Upper lobe of right lung (tissue), 1 donor: ENCODE results near the gene KRTAP10-12. TPM values are rescaled to one million over a fixed set of nuclear protein-coding genes. Genes with fewer than 3 reads are reported as not detected.

Experiments used
- ATAC-seq: fragments of 200-7000 bp; cut with Tn5 transposase; one replicate; pipeline ENCODE4 v1.9.1; 2020; ENCODE audit warnings: mild to moderate bottlenecking, moderate library complexity
- DNase-seq: peaks from one replicate; pipeline ENCODE4 v3.0.0-alpha.2; 2020
- H3K27ac ChIP-seq: fragments of 200-600 bp; one replicate; pipeline ENCODE4 v1.8.0; 2022
- H3K27me3 ChIP-seq: fragments of 200-600 bp; one replicate; pipeline ENCODE4 v1.8.0; 2022; ENCODE audit warnings: mild to moderate bottlenecking
- H3K36me3 ChIP-seq: fragments of 200-600 bp; one replicate; pipeline ENCODE4 v1.8.0; 2022
- H3K4me1 ChIP-seq: fragments of 200-600 bp; one replicate; pipeline ENCODE4 v1.8.0; 2022
- H3K4me3 ChIP-seq: fragments of 200-600 bp; one replicate; pipeline ENCODE4 v1.8.0; 2022; ENCODE audit warnings: mild to moderate bottlenecking
- H3K9me3 ChIP-seq: fragments of 200-600 bp; one replicate; pipeline ENCODE4 v1.8.0; 2022
- intact Hi-C: fragments of 100-400 bp; cut with DNase I; formaldehyde crosslinking; loops from one replicate; pipeline ENCODE4 v1.11.0; 2022
- total RNA-seq: library from RNA; stranded (reverse); fragmentation: NEBNext Ultra II Directional; extraction: Animal tissue kit (Norgen Biotek cat#: 25700); gene quantifications from one replicate; pipeline ENCODE4 v1.2.1, GENCODE V29; 2021
- TF ChIP-seq, protein P1 (sequence below): fragments of 200-600 bp; IDR thresholded peaks from one replicate; pipeline ENCODE4 v1.8.0; 2022; ENCODE audit warnings: antibody characterized with exemption
- donor health status: DM: no; HTN: yes; CAD: no; lungs with severe emphysema.

Gene KRTAP10-12
- total RNA-seq, 1 donor from 2014 or later: not detected

DNA sequence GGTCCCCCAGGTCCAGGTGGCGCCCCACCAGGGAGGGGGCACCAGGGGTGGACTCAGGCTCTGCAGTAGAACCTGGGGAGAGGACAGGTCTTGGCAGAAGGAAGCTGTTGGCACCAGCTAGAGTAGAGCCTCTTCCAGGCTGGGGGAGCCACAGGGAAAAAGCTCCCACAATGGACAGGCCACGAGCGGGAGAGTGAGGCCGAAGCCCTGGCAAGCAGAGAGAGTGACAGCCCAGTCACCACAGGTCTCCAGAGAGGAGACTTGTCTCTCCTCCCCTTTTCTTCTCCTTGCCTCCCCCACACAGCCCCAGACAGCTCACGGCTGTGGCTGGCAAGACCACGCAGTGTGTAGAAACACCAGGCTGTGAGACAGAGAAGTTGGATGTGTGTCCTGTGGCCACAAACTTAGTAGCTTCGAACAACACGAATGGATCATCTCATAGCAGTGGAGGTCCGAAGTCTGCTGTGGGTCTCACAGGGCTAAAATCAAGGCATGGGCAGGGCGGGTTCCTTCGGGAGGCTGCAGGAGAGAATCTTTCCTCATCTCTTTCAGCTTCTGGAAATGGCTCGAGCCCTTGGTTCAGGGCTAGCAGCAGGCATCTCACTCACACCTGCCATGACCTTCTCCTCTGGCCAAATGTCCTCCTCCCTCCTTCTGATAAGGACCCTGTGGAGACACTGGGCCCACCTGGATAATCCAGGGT, 45.8 kb upstream of the KRTAP10-12 start:
- no peak for DNase-seq
- intact Hi-C loops: no loop called here
- H3K4me3 ChIP-seq: no peak overlapping the region
- no peaks in the 10 kb centered on the region for H3K36me3 ChIP-seq
- TF ChIP-seq, protein P1, sequence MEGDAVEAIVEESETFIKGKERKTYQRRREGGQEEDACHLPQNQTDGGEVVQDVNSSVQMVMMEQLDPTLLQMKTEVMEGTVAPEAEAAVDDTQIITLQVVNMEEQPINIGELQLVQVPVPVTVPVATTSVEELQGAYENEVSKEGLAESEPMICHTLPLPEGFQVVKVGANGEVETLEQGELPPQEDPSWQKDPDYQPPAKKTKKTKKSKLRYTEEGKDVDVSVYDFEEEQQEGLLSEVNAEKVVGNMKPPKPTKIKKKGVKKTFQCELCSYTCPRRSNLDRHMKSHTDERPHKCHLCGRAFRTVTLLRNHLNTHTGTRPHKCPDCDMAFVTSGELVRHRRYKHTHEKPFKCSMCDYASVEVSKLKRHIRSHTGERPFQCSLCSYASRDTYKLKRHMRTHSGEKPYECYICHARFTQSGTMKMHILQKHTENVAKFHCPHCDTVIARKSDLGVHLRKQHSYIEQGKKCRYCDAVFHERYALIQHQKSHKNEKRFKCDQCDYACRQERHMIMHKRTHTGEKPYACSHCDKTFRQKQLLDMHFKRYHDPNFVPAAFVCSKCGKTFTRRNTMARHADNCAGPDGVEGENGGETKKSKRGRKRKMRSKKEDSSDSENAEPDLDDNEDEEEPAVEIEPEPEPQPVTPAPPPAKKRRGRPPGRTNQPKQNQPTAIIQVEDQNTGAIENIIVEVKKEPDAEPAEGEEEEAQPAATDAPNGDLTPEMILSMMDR: no peak
- H3K9me3 ChIP-seq: peaks cover 2% of the 10 kb centered on the region
- H3K4me1 ChIP-seq: no peaks in the 10 kb centered on the region
- no peak overlapping the region for H3K27ac ChIP-seq
- ATAC-seq: no peak
- no peaks in the 10 kb centered on the region for H3K27me3 ChIP-seq

DNA sequence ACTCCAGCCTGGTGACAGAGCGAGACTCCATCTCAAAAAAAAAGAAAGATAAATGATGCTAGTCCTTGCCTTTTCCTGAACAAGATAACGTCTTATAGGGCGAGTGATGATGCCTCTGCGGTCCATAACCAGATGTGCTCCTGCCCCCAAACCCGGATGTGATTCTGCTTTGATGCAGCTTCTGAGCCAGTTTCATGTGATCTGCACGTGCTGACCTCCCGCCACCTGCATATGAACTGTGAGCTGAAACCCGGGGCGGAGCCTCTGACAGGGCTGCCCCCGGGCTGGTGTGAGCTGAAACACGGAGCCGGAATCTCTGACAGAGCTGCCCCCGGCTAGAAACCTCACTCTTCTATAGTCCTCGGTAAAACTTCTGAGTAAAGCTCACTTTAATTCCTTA, 43.8 kb upstream of the KRTAP10-12 start:
- Histone ChIP-seq H3K36me3 (no peaks in the 10 kb centered on the region), H3K4me1 (no peaks in the 10 kb centered on the region), H3K4me3 (no peak overlapping the region), H3K27ac (no peak overlapping the region), H3K27me3 (no peaks in the 10 kb centered on the region), H3K9me3 (peaks cover 5% of the 10 kb centered on the region)
- no peak for DNase-seq
- intact Hi-C loops: no loop called here
- TF ChIP-seq, protein P1: no peak
- ATAC-seq: no peak

DNA sequence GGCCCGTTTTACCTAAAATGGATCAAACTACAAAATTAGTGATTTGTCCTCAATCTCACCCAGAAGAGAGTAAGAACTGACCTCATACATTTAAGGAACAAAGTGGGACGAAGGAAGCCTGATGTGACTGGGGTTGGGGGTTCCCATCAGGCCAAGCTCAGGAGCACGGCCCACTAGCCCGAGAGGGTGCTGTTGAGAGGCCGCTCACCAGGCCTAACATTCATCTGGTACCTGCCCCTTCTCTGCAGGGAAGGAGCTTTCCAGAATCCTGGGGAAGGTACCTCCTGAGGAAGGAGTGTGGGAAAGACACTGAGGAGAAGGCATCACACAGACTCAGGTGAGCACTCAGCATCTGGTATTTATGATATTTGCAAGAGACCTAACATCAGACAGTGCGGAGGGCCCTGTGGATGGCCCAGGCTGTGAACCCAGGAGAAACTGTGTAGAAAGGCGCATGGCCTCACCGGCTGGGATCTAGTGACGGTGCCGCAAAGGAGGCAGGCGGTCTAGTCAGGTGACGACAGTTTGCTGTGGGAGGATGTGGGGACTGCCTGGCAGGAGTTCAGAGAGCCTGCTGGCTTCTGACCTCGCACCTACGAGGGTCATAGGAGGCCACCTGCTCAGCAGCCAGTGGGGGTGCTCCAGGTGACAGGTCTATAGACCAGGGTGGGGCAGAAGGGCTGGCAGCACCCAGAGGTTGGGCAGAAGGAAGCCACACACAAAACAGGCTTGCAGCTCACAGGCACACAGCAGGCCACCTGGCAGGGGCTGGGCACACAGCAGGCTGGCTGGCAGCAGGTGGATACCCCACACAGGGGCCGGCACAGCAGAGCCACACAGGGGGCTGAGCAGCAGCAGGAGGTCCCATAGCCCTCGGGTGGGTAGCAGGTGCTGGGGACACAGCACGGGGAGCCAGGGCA, 43.1 kb upstream of the KRTAP10-12 start:
- TF ChIP-seq, protein P1: no peak
- H3K27ac ChIP-seq: no peak overlapping the region
- H3K36me3 ChIP-seq: no peaks in the 10 kb centered on the region
- DNase-seq (no peak), ATAC-seq (no peak)
- no peak overlapping the region for H3K4me3 ChIP-seq
- intact Hi-C loops: no loop called here
- peaks cover 5% of the 10 kb centered on the region for H3K9me3 ChIP-seq
- H3K4me1 ChIP-seq: no peaks in the 10 kb centered on the region
- no peaks in the 10 kb centered on the region for H3K27me3 ChIP-seq

DNA sequence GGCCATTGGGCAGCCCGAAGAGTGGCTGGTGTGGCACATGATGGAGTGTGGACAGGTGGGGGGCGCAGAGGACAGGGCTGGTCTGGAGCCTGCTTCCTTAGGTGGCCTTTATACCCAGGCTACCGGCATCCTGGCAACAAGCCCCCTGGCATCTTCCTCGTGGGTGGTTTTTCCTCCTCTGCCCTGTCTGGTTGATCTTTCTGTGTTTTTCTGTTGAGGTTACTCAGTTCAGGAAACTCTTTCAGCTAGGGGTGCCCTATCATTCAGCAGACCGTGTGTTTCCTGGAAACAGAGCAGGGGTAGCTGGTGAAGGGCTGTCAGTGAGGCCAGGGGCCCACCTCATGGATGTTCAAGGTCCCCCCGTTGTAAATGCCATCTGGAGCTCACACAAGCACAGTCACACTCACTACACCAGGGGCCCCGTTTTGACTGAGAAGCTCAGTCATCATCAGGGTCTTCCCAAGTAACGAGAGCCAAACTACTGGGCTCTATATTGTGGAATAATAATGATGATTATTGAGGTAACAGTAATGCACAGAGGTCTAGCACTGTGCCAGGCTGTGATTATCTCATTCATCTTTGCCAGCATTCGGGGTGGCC, 42.3 kb upstream of the KRTAP10-12 start, which contains the start of gene KRTAP12-4:
KRTAP12-4 (minus strand) TSS at position 84 of the 600 bp plus-strand sequence; CDS start at position 39, 45 bp downstream.
- H3K4me3 ChIP-seq: no peak within 1 kb of the TSS
- H3K9me3 ChIP-seq: peaks cover 5% of the 10 kb centered on the region
- TF ChIP-seq, protein P1: no peak
- no peaks in the 10 kb centered on the region for H3K36me3 ChIP-seq
- H3K27me3 ChIP-seq: no peaks in the 10 kb centered on the region
- H3K27ac ChIP-seq: no peak within 1 kb of the TSS
- DNase-seq (no peak), ATAC-seq (no peak)
- no peaks in the 10 kb centered on the region for H3K4me1 ChIP-seq
- intact Hi-C loops: no loop called here

DNA sequence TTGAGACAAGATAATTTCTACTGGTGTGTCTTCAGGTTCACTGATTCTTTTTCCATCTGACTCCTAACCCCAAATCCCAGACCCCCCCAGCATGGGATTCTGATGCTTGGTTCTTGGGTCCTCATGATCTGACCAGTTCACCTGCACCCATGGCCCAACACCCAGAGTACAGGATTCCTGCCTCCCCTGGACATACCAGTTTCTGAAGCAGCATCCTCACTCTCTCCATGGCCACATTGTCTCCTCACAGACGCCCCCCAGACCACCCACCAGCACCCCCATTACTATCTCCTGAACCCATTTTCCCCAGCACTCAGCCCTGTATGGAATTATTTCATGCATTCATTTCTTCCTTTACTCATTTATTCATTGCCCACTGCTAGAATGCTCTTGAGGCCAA, 40.1 kb upstream of the KRTAP10-12 start:
- no peak for DNase-seq
- intact Hi-C loops: no loop called here
- H3K4me1 ChIP-seq: no peaks in the 10 kb centered on the region
- H3K27me3 ChIP-seq: no peaks in the 10 kb centered on the region
- H3K9me3 ChIP-seq: peaks cover 5% of the 10 kb centered on the region
- H3K27ac ChIP-seq: no peak overlapping the region
- H3K4me3 ChIP-seq: no peak overlapping the region
- H3K36me3 ChIP-seq: no peaks in the 10 kb centered on the region
- TF ChIP-seq, protein P1: no peak
- no peak for ATAC-seq
